ENCODE results near the gene CAV1. TPM values are rescaled to one million over a fixed set of nuclear protein-coding genes. Genes with fewer than 3 reads are reported as not detected.

Gene CAV1
- total RNA-seq, 1 donor from 2014 or later = 0.84 TPM

GRCh38 chr7:116522247-116522646 lies 2.6 kb upstream of the CAV1 start:
- H3K4me1 Mint-ChIP-seq (ENCODE audit: low read depth) = peaks cover 15% of the 10 kb centered on the region
- TF ChIP-seq, protein P1, sequence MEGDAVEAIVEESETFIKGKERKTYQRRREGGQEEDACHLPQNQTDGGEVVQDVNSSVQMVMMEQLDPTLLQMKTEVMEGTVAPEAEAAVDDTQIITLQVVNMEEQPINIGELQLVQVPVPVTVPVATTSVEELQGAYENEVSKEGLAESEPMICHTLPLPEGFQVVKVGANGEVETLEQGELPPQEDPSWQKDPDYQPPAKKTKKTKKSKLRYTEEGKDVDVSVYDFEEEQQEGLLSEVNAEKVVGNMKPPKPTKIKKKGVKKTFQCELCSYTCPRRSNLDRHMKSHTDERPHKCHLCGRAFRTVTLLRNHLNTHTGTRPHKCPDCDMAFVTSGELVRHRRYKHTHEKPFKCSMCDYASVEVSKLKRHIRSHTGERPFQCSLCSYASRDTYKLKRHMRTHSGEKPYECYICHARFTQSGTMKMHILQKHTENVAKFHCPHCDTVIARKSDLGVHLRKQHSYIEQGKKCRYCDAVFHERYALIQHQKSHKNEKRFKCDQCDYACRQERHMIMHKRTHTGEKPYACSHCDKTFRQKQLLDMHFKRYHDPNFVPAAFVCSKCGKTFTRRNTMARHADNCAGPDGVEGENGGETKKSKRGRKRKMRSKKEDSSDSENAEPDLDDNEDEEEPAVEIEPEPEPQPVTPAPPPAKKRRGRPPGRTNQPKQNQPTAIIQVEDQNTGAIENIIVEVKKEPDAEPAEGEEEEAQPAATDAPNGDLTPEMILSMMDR (IDR thresholded peaks at IDR 0.05; ENCODE audit: unreplicated experiment) = no peak
- peaks cover 55% of the 10 kb centered on the region for H3K27me3 Mint-ChIP-seq
- no peaks in the 10 kb centered on the region for H3K36me3 Mint-ChIP-seq (ENCODE audit: insufficient read depth)
- no peak overlapping the region for H3K4me3 Mint-ChIP-seq (ENCODE audit: low read depth)
- H3K9me3 Mint-ChIP-seq (ENCODE audit: low read depth) = no peaks in the 10 kb centered on the region
- DNase-seq (ENCODE audit: low spot score, unreplicated experiment) = no peak
- no peak overlapping the region for H3K27ac Mint-ChIP-seq

GRCh38 chr7:116524221-116524608 lies 621 bp upstream of the CAV1 start:
- no peak for DNase-seq (ENCODE audit: low spot score, unreplicated experiment)
- no peaks in the 10 kb centered on the region for H3K36me3 Mint-ChIP-seq (ENCODE audit: insufficient read depth)
- H3K27me3 Mint-ChIP-seq = peaks cover 67% of the 10 kb centered on the region
- no peak overlapping the region for H3K4me3 Mint-ChIP-seq (ENCODE audit: low read depth)
- TF ChIP-seq, protein P1 (IDR thresholded peaks at IDR 0.05; ENCODE audit: unreplicated experiment) = no peak
- H3K4me1 Mint-ChIP-seq (ENCODE audit: low read depth) = peaks cover 15% of the 10 kb centered on the region
- H3K27ac Mint-ChIP-seq = no peak overlapping the region
- H3K9me3 Mint-ChIP-seq (ENCODE audit: low read depth) = no peaks in the 10 kb centered on the region

- TF ChIP-seq, protein P1 (IDR thresholded peaks at IDR 0.05; ENCODE audit: unreplicated experiment) = peak; percentile 13
- Mint-ChIP-seq H3K27ac (peak overlapping the region; percentile 88), H3K9me3 (ENCODE audit: low read depth) (no peaks in the 10 kb centered on the region), H3K27me3 (peaks cover 67% of the 10 kb centered on the region), H3K36me3 (ENCODE audit: insufficient read depth) (no peaks in the 10 kb centered on the region), H3K4me1 (ENCODE audit: low read depth) (peaks cover 15% of the 10 kb centered on the region), H3K4me3 (ENCODE audit: low read depth) (peak overlapping the region; percentile 82)
- DNase-seq (ENCODE audit: low spot score, unreplicated experiment) = peak; percentile 14
Measured at GRCh38 chr7:116525298-116525912, 569 bp downstream of the CAV1 start.

DNA sequence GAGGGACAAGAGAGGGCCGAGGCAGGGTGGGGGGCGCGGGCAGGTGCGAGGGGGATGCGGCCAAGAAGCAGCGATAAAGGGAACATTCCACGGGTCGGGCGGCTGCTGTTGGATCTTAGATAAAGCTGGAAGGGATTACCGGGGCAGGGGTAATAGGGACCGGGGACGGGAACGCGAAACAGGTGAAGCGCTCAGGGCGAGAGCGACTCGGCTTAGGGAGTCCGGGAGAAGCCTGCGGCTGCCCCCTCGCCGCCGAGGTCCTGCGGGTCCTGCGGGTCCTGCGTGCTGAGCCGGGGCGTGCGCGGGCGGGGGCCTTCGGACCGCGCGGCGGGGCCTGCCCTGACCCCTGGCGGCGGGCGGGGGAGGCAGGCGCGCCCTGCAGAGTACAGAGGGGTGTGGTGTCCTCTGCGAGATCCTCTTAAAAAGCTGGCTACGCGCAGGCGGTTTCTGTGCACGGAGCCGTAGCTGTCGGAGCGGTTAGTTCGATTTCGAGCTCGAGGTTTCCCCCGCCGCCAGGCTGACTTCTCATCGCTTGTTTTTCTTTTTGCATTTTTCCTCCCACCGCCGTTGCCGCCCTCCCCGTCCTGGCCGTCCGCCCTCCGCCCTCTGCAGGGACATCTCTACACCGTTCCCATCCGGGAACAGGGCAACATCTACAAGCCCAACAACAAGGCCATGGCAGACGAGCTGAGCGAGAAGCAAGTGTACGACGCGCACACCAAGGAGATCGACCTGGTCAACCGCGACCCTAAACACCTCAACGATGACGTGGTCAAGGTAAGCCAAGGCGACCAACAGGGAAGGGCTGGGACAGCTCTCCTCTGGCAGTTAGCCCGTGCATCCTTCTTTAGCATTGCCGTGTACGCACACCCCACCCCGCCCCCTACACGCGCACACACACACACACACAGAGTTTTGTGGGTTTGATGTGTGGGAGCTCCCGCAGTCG lies 1.4 kb downstream of the CAV1 start:
- peak; percentile 70 for DNase-seq (ENCODE audit: low spot score, unreplicated experiment)
- H3K27ac Mint-ChIP-seq = peak overlapping the region; percentile 91
- peak overlapping the region; percentile 87 for H3K4me3 Mint-ChIP-seq (ENCODE audit: low read depth)
- TF ChIP-seq, protein P1 (IDR thresholded peaks at IDR 0.05; ENCODE audit: unreplicated experiment) = peak; percentile 88
- H3K27me3 Mint-ChIP-seq = peaks cover 69% of the 10 kb centered on the region
- peaks cover 15% of the 10 kb centered on the region for H3K4me1 Mint-ChIP-seq (ENCODE audit: low read depth)
- H3K36me3 Mint-ChIP-seq (ENCODE audit: insufficient read depth) = no peaks in the 10 kb centered on the region
- no peaks in the 10 kb centered on the region for H3K9me3 Mint-ChIP-seq (ENCODE audit: low read depth)

DNA sequence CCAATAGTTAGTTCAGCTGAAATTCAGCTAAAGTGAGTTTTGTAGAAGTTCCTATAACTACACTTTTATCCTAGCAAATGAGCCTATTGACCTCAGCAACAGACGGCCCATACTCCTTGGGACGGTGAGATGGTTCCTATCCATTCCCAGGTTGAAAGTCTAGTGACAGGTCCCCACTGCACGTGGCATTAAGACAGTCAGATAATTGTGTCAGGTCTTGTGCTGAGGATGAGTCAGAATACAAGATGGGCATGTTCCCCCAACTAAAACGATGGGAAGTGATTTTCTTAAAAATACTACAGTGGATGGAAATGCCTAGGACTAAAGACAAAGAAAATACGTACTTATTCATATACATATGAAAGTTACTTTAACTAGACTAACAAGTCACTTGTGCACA lies 2.1 kb downstream of the CAV1 start:
- Mint-ChIP-seq H3K4me1 (ENCODE audit: low read depth) (peaks cover 15% of the 10 kb centered on the region), H3K27me3 (peaks cover 66% of the 10 kb centered on the region), H3K9me3 (ENCODE audit: low read depth) (no peaks in the 10 kb centered on the region), H3K27ac (peak overlapping the region; percentile 19), H3K36me3 (ENCODE audit: insufficient read depth) (no peaks in the 10 kb centered on the region), H3K4me3 (ENCODE audit: low read depth) (peak overlapping the region; percentile 87)
- DNase-seq (ENCODE audit: low spot score, unreplicated experiment) = no peak
- TF ChIP-seq, protein P1 (IDR thresholded peaks at IDR 0.05; ENCODE audit: unreplicated experiment) = no peak
